Left ventricle myocardium inferior (tissue), 1 donor: ENCODE results near the gene MITF. TPM values are rescaled to one million over a fixed set of nuclear protein-coding genes. Genes with fewer than 3 reads are reported as not detected.

Experiments used
- DNase-seq: peaks from one replicate; pipeline ENCODE4 v3.0.0-alpha.2; 2020
- H3K27ac ChIP-seq: fragments of 200-600 bp; replicated peaks from 2 replicates; pipeline ENCODE4 v1.8.0; 2021
- H3K27me3 ChIP-seq: fragments of 200-600 bp; 2 replicates; pipeline ENCODE4 v1.8.0; 2021; ENCODE audit warnings: low read depth
- H3K36me3 ChIP-seq: fragments of 200-600 bp; 2 replicates; pipeline ENCODE4 v1.8.0; 2021
- H3K4me1 ChIP-seq: fragments of 200-600 bp; 2 replicates; pipeline ENCODE4 v1.8.0; 2021
- H3K4me3 ChIP-seq: fragments of 200-600 bp; 2 replicates; pipeline ENCODE4 v1.8.0; 2021; ENCODE audit warnings: mild to moderate bottlenecking, moderate library complexity
- H3K9me3 ChIP-seq: fragments of 200-600 bp; replicated peaks from 2 replicates; pipeline ENCODE4 v1.8.0; 2021
- CTCF ChIP-seq: fragments of 200-600 bp; IDR thresholded peaks from 2 replicates; pipeline ENCODE4 v1.8.0; 2021; ENCODE audit warnings: antibody characterized with exemption, mild to moderate bottlenecking, borderline replicate concordance
- intact Hi-C: fragments of 100-400 bp; cut with micrococcal nuclease; formaldehyde crosslinking; loops from one replicate; pipeline ENCODE4 v1.11.0; 2022
- total RNA-seq: library from RNA; stranded (reverse); fragmentation: NEBNext Ultra II Directional; extraction: Animal tissue kit (Norgen Biotek cat#: 25700); gene quantifications from one replicate; pipeline ENCODE4 v1.2.1, GENCODE V29; 2021
- donor health status: DM: no; HTN: yes; CAD: no; lungs with severe emphysema.

Gene MITF
- total RNA-seq, 1 donor from 2014 or later = 81.9 TPM

DNA sequence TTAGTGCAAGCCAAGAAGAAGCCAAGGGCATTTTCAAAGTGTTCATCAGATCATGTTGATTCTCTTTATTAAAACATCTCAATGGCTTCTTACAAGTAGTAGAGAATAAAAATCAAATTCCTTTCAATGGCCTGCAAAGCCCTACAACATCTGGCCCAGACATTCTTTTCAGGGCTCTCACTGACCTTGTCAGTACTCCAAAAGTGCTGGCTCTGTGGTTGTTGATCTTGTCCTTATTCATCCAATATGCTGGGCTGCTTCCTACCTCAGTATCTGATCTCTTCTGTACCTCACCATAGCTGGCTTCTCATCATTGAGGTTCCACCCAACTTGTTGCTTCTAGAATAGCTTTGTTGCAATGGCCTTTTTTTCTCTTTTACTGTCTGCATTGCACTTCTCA, 186.2 kb downstream of the MITF start:
- H3K36me3 ChIP-seq = no peaks in the 10 kb centered on the region
- intact Hi-C loops = no loop called here
- H3K4me1 ChIP-seq = peaks cover 58% of the 10 kb centered on the region
- no peak for TF ChIP-seq CTCF
- DNase-seq = no peak
- H3K4me3 ChIP-seq = no peak overlapping the region
- H3K9me3 ChIP-seq = no peaks in the 10 kb centered on the region
- no peak overlapping the region for H3K27ac ChIP-seq
- H3K27me3 ChIP-seq = no peaks in the 10 kb centered on the region

DNA sequence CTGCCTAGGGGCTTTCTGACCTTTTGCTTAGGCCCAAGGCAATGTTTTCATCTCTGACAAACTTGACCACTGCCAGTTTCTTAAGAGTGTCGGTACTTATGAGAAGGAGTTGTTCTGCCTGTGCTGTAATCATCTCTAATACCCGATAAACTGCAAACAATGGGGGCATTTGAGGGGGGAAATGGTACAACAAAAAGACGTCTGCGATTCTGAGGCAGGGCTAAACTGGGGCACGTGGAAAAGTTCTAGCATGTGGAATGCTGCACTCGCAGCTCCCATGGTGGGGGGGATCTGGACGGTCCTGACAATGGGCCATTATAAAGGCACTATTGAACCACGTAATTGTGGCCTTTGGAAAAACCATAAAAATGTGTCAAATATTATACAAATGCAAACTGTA, 187.1 kb downstream of the MITF start:
- no peak overlapping the region for H3K27ac ChIP-seq
- TF ChIP-seq CTCF = no peak
- H3K27me3 ChIP-seq = no peaks in the 10 kb centered on the region
- no peaks in the 10 kb centered on the region for H3K9me3 ChIP-seq
- intact Hi-C loops = no loop called here
- DNase-seq = no peak
- H3K36me3 ChIP-seq = no peaks in the 10 kb centered on the region
- peaks cover 63% of the 10 kb centered on the region for H3K4me1 ChIP-seq
- H3K4me3 ChIP-seq = no peak overlapping the region

- no peak overlapping the region for H3K4me3 ChIP-seq
- no peak for TF ChIP-seq CTCF
- no peaks in the 10 kb centered on the region for H3K36me3 ChIP-seq
- H3K27me3 ChIP-seq = no peaks in the 10 kb centered on the region
- H3K27ac ChIP-seq = peak overlapping the region; percentile 29
- no peaks in the 10 kb centered on the region for H3K9me3 ChIP-seq
- intact Hi-C loops = no loop called here
- DNase-seq = no peak
- peaks cover 64% of the 10 kb centered on the region for H3K4me1 ChIP-seq
Measured at GRCh38 chr3:69927571-69927970, 188.3 kb downstream of the MITF start.

DNA sequence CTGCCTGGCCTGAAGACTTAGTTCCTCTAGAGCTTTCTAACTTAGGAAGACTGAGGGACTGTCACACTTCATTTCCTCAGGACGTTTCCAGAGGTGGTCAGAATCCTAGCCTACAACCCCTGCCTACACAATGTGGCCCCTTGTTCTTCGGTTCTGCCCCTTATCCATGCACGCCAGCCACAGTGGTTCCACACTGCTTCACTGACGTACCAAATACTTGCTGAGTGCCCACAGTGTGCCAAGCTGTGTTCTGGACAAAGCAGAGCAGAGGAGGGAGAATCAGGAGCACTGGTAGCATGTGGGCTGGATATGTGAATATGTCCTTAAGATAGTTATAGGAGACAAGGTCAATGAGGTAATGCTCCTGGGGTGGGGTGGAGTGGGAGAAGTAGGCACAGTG, 189.8 kb downstream of the MITF start:
- H3K4me1 ChIP-seq = peaks cover 64% of the 10 kb centered on the region
- no peak for TF ChIP-seq CTCF
- H3K27ac ChIP-seq = peak overlapping the region; percentile 62
- intact Hi-C loops = no loop called here
- H3K4me3 ChIP-seq = no peak overlapping the region
- H3K36me3 ChIP-seq = no peaks in the 10 kb centered on the region
- no peaks in the 10 kb centered on the region for H3K27me3 ChIP-seq
- DNase-seq = no peak
- H3K9me3 ChIP-seq = no peaks in the 10 kb centered on the region

GRCh38 chr3:69930564-69930963, 191.3 kb downstream of the MITF start:
- intact Hi-C loops = no loop called here
- Histone ChIP-seq H3K36me3 (no peaks in the 10 kb centered on the region), H3K27me3 (no peaks in the 10 kb centered on the region), H3K4me1 (peaks cover 55% of the 10 kb centered on the region), H3K9me3 (no peaks in the 10 kb centered on the region), H3K4me3 (no peak overlapping the region), H3K27ac (peak overlapping the region; percentile 18)
- DNase-seq = no peak
- no peak for TF ChIP-seq CTCF

DNA sequence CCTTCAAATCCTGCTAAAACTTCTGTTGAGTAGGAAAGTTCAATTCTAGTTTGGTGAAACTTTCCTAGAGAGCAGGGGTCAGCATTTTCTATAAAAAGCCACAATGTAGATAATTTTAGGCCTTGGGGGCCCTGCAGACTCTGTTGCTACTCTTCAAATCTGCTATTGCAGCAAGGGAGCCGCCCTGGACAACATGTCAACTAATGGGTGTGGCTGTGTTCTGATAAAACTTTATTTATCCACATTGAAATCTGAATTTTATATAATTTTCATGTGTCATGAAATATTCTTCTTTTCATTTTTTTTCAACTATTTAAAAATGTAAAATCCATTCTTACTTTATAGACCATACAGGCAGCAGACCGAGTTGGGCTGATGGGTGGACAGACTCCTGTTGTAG, 192.8 kb downstream of the MITF start:
- H3K36me3 ChIP-seq = no peaks in the 10 kb centered on the region
- no peak overlapping the region for H3K4me3 ChIP-seq
- intact Hi-C loops = no loop called here
- no peaks in the 10 kb centered on the region for H3K9me3 ChIP-seq
- H3K27me3 ChIP-seq = no peaks in the 10 kb centered on the region
- H3K27ac ChIP-seq = no peak overlapping the region
- H3K4me1 ChIP-seq = peaks cover 50% of the 10 kb centered on the region
- DNase-seq = no peak
- TF ChIP-seq CTCF = no peak
